GM19324 (cell line): ENCODE results near the gene OIT3.

Experiments used
- ATAC-seq: cut with Tn5 transposase; IDR thresholded peaks from one replicate; pipeline ENCODE4 v1.9.1; 2021; ENCODE audit warnings: mild to moderate bottlenecking, moderate library complexity; ENCODE audit not compliant: unreplicated experiment, low FRiP score

Gene OIT3

GRCh38 chr10:72893136-72893798 lies at the start of gene OIT3:
Gene OIT3, plus strand, starts transcription at chr10:72893739. Its CDS starts 60 bp downstream, at chr10:72893799.
- no peak for ATAC-seq

GRCh38 chr10:72846238-72846637 lies 47.3 kb upstream of the OIT3 start:
- ATAC-seq, result no peak

- ATAC-seq, result no peak
These were observed 45.9 kb upstream of the OIT3 start for GRCh38 chr10:72847681-72848080.

- ATAC-seq, result no peak
These were observed 42.7 kb upstream of the OIT3 start for GRCh38 chr10:72850861-72851260.

- no peak for ATAC-seq
These were observed 42.0 kb upstream of the OIT3 start for GRCh38 chr10:72851509-72851908.

- ATAC-seq, result no peak
These were observed 41.0 kb upstream of the OIT3 start for GRCh38 chr10:72852508-72852907.

GRCh38 chr10:72855129-72855528 lies 38.4 kb upstream of the OIT3 start:
- no peak for ATAC-seq

- no peak for ATAC-seq
These were observed 37.7 kb upstream of the OIT3 start for GRCh38 chr10:72855790-72856189.

- no peak for ATAC-seq
These were observed 35.5 kb upstream of the OIT3 start for GRCh38 chr10:72858067-72858466.

- ATAC-seq, result no peak
These were observed 30.6 kb upstream of the OIT3 start for GRCh38 chr10:72862957-72863356.

GRCh38 chr10:72875250-72876055 lies 18.1 kb upstream of the OIT3 start:
- no peak for ATAC-seq

GRCh38 chr10:72879245-72879644 lies 14.3 kb upstream of the OIT3 start:
- no peak for ATAC-seq

GRCh38 chr10:72881291-72881690 lies 12.2 kb upstream of the OIT3 start:
- no peak for ATAC-seq

- ATAC-seq, result no peak
These were observed 9.7 kb upstream of the OIT3 start for GRCh38 chr10:72883861-72884260.

GRCh38 chr10:72885953-72886352 lies 7.6 kb upstream of the OIT3 start:
- ATAC-seq, result no peak

GRCh38 chr10:72886621-72887020 lies 6.9 kb upstream of the OIT3 start:
- no peak for ATAC-seq

- no peak for ATAC-seq
These were observed 6.5 kb upstream of the OIT3 start for GRCh38 chr10:72887043-72887442.

- no peak for ATAC-seq
These were observed 5.3 kb upstream of the OIT3 start for GRCh38 chr10:72888151-72888638.

GRCh38 chr10:72889391-72889831 lies 4.1 kb upstream of the OIT3 start:
- no peak for ATAC-seq

GRCh38 chr10:72890086-72890485 lies 3.5 kb upstream of the OIT3 start:
- ATAC-seq, result no peak

- no peak for ATAC-seq
These were observed 1.8 kb downstream of the OIT3 start for GRCh38 chr10:72895236-72895850.
